H1 (cell line): ENCODE data around the gene FBP1. TPM values are rescaled to one million over a fixed set of nuclear protein-coding genes. Genes with fewer than 3 reads are reported as not detected.
A peak's percentile ranks its signal among the peaks of the same experiment; 100 is the strongest.

Experiments used
- CTCF ChIA-PET: fragments of 300-600 bp; sonication (Branson Sonifier 250); formaldehyde crosslinking; loops from one replicate; lab custom pipeline; 2021; ENCODE audit not compliant: partially characterized antibody; lab: Charles Lee
- POLR2A ChIA-PET: fragments of 300-600 bp; sonication (Branson Sonifier 250); formaldehyde crosslinking; loops from one replicate; lab custom pipeline; 2021; ENCODE audit warnings: inconsistent platforms; ENCODE audit not compliant: partially characterized antibody; lab: Charles Lee
- DNase-seq, 2 experiments: peaks; one replicate each; pipeline versions ENCODE4 v3.0.0 to v3.0.0-alpha.2; 2010 to 2022; ENCODE audit warnings: low spot score in 2 of 2, low read depth in 1 of 2, mixed read lengths in 1 of 2
- FAIRE-seq: peaks from 2 replicates; lab custom pipeline; 2011; peaks lifted over from hg19 to GRCh38; lab: Jason Lieb, UNC
- H2AFZ ChIP-seq: 2 replicates; pipeline ENCODE4 v1.8.1; 2012; ENCODE audit warnings: low read length, inconsistent platforms
- H2AK5ac ChIP-seq: 2 replicates; pipeline ENCODE4 v1.6.1; 2013; ENCODE audit warnings: low read depth, low read length
- H2BK120ac ChIP-seq: replicated peaks from 2 replicates; pipeline ENCODE3; 2013; ENCODE audit warnings: low read depth, low read length, inconsistent platforms
- H2BK12ac ChIP-seq: 2 replicates; pipeline ENCODE4 v1.6.1; 2013; ENCODE audit warnings: low read depth, low read length
- H2BK15ac ChIP-seq: 2 replicates; pipeline ENCODE4 v1.6.1; 2013; ENCODE audit warnings: low read length
- H2BK20ac ChIP-seq: 2 replicates; pipeline ENCODE4 v1.6.1; 2013; ENCODE audit warnings: low read length
- H2BK5ac ChIP-seq: 2 replicates; pipeline ENCODE4 v1.6.1; 2013; ENCODE audit warnings: low read depth, low read length
- H3K14ac ChIP-seq: 2 replicates; pipeline ENCODE4 v1.6.1; 2013; ENCODE audit warnings: inconsistent platforms; ENCODE audit not compliant: insufficient read length
- H3K18ac ChIP-seq: 2 replicates; pipeline ENCODE4 v1.6.1; 2013; ENCODE audit warnings: low read length; ENCODE audit errors: extremely low read depth
- H3K23ac ChIP-seq: 2 replicates; pipeline ENCODE4 v1.6.1; 2013; ENCODE audit warnings: inconsistent platforms; ENCODE audit not compliant: insufficient read length
- H3K23me2 ChIP-seq: 2 replicates; pipeline ENCODE4 v1.6.1; 2013; ENCODE audit warnings: low read depth, low read length
- H3K27ac ChIP-seq: 2 replicates; pipeline ENCODE4 v1.6.1; 2011; ENCODE audit warnings: low read depth, low read length, inconsistent platforms
- H3K27me3 ChIP-seq, 4 experiments: replicated peaks in 1 of 4; 1 replicate in 1 of 4; 2 replicates in 3 of 4; pipeline versions ENCODE4 v1.6.1 to v1.8.1; 2011 to 2013; ENCODE audit warnings: low read length in 3 of 4, mild to moderate bottlenecking in 3 of 4, inconsistent platforms in 2 of 4, mixed read lengths in 2 of 4, moderate library complexity in 1 of 4; ENCODE audit not compliant: control insufficient read depth in 3 of 4, insufficient read depth in 3 of 4; ENCODE audit errors: extremely low read depth in 1 of 4
- H3K36me3 ChIP-seq, 4 experiments: 2 replicates each; pipeline versions ENCODE4 v1.6.1 to v1.8.1; 2011 to 2013; ENCODE audit warnings: mild to moderate bottlenecking in 4 of 4, low read length in 3 of 4, moderate library complexity in 2 of 4, control low read depth in 1 of 4, inconsistent platforms in 1 of 4; ENCODE audit not compliant: insufficient read depth in 4 of 4, control insufficient read depth in 2 of 4
- H3K4ac ChIP-seq: replicated peaks from 2 replicates; pipeline ENCODE3; 2013; ENCODE audit warnings: low read length, low read depth, mixed read lengths, inconsistent platforms; ENCODE audit not compliant: insufficient read length
- H3K4me1 ChIP-seq, 4 experiments: replicated peaks in 1 of 4; 1 replicate in 1 of 4; 2 replicates in 3 of 4; pipeline versions ENCODE4 v1.6.1 to v1.8.1; 2011 to 2013; ENCODE audit warnings: low read length in 3 of 4, inconsistent platforms in 2 of 4, mixed read lengths in 1 of 4; ENCODE audit not compliant: insufficient read depth in 4 of 4, control insufficient read depth in 3 of 4
- H3K4me2 ChIP-seq, 2 experiments: 2 replicates each; pipeline versions ENCODE4 v1.6.1 to v1.8.1; 2011 to 2013; ENCODE audit warnings: low read depth in 2 of 2, low read length in 2 of 2, control low read depth in 1 of 2, inconsistent platforms in 1 of 2, mild to moderate bottlenecking in 1 of 2; ENCODE audit not compliant: insufficient read depth in 1 of 2
- H3K4me3 ChIP-seq, 4 experiments: fragments of 200-600, 300-600 bp in 1 of 4; sonication (generic), shearing (Covaris generic), sonication (Bioruptor Twin) in 1 of 4; 2 replicates each; pipeline versions ENCODE4 v1.5.1 to v1.8.1; 2011 to 2016; ENCODE audit warnings: low read length in 4 of 4, low read depth in 3 of 4, control low read depth in 2 of 4, inconsistent platforms in 2 of 4, mild to moderate bottlenecking in 2 of 4, mixed read lengths in 1 of 4, moderate library complexity in 1 of 4; ENCODE audit not compliant: insufficient read depth in 2 of 4; ENCODE audit errors: extremely low read depth in 1 of 4
- H3K56ac ChIP-seq: replicated peaks from 2 replicates; pipeline ENCODE3; 2013; ENCODE audit warnings: low read depth, mild to moderate bottlenecking, mixed read lengths, low read length, inconsistent platforms; ENCODE audit not compliant: insufficient read length
- H3K79me1 ChIP-seq: 2 replicates; pipeline ENCODE4 v1.6.1; 2013; ENCODE audit warnings: low read depth, low read length, control low read depth
- H3K79me2 ChIP-seq, 2 experiments: 2 replicates each; pipeline versions ENCODE4 v1.6.1 to v1.8.1; 2012 to 2013; ENCODE audit warnings: low read length in 2 of 2, mild to moderate bottlenecking in 2 of 2, inconsistent platforms in 1 of 2; ENCODE audit not compliant: insufficient read depth in 2 of 2, control insufficient read depth in 1 of 2
- H3K9ac ChIP-seq, 4 experiments: replicated peaks in 1 of 4; 1 replicate in 1 of 4; 2 replicates in 3 of 4; pipeline versions ENCODE4 v1.6.1 to v1.8.1; 2011 to 2013; ENCODE audit warnings: low read depth in 3 of 4, low read length in 3 of 4, control low read depth in 2 of 4, mild to moderate bottlenecking in 2 of 4, moderate library complexity in 2 of 4, inconsistent platforms in 1 of 4; ENCODE audit errors: extremely low read depth in 1 of 4
- H3K9me3 ChIP-seq, 2 experiments: 2 replicates each; pipeline versions ENCODE4 v1.6.1 to v1.8.1; 2012 to 2013; ENCODE audit warnings: mild to moderate bottlenecking in 2 of 2, moderate library complexity in 2 of 2, control low read depth in 1 of 2, inconsistent platforms in 1 of 2, low read depth in 1 of 2, low read length in 1 of 2, mixed read lengths in 1 of 2; ENCODE audit not compliant: insufficient read depth in 2 of 2
- H4K20me1 ChIP-seq, 2 experiments: replicated peaks in 1 of 2; 2 replicates each; pipeline versions ENCODE3 to v1.8.1; 2011 to 2013; ENCODE audit warnings: inconsistent platforms in 2 of 2, low read length in 2 of 2, mild to moderate bottlenecking in 1 of 2; ENCODE audit not compliant: insufficient read depth in 2 of 2, control insufficient read depth in 1 of 2
- H4K5ac ChIP-seq: 2 replicates; pipeline ENCODE4 v1.6.1; 2013; ENCODE audit warnings: low read length, low read depth, mixed read lengths, inconsistent platforms; ENCODE audit not compliant: insufficient read length
- H4K8ac ChIP-seq: 2 replicates; pipeline ENCODE4 v1.8.0; 2013; ENCODE audit warnings: mild to moderate bottlenecking, moderate library complexity, low read length, inconsistent platforms; ENCODE audit not compliant: insufficient read depth; ENCODE audit errors: extremely low read depth
- H4K91ac ChIP-seq: replicated peaks from 2 replicates; pipeline ENCODE3; 2013; ENCODE audit warnings: low read length, mixed read lengths, inconsistent platforms; ENCODE audit not compliant: insufficient read length
- KDM1A ChIP-seq: fragments of 200-600, 300-600 bp; sonication (generic); IDR thresholded peaks from 2 replicates; pipeline ENCODE4 v1.7.1; 2016; ENCODE audit warnings: mild to moderate bottlenecking, low read length, borderline replicate concordance
- MAFK ChIP-seq: IDR thresholded peaks from 2 replicates; pipeline ENCODE4 v1.6.1; 2012; ENCODE audit warnings: low read depth, mild to moderate bottlenecking, improper control_type of control experiment, low read length
- NANOG ChIP-seq: IDR thresholded peaks from 2 replicates; pipeline ENCODE4 v1.6.1; 2011; ENCODE audit warnings: low read length, low read depth, mild to moderate bottlenecking, inconsistent platforms; ENCODE audit not compliant: insufficient read depth, poor library complexity, severe bottlenecking
- RAD21 ChIP-seq, 2 experiments: IDR thresholded peaks in 1 of 2; conservative IDR thresholded peaks in 1 of 2; 2 replicates each; pipeline ENCODE4 v1.6.1; 2011; ENCODE audit warnings: low read depth in 2 of 2, low read length in 2 of 2, improper control_type of control experiment in 1 of 2, inconsistent platforms in 1 of 2, mild to moderate bottlenecking in 1 of 2, moderate library complexity in 1 of 2
- RXRA ChIP-seq: IDR thresholded peaks from 2 replicates; pipeline ENCODE4 v1.6.1; 2011; ENCODE audit warnings: low read depth, mild to moderate bottlenecking, low read length, moderate library complexity; ENCODE audit not compliant: insufficient read depth
- SAP30 ChIP-seq: fragments of 300-600 bp; sonication (generic); IDR thresholded peaks from 2 replicates; pipeline ENCODE4 v1.7.1; 2012; ENCODE audit warnings: low read length, moderate library complexity, mild to moderate bottlenecking, inconsistent platforms; ENCODE audit not compliant: insufficient read depth, insufficient replicate concordance
- WGBS, 2 experiments: shearing (Covaris generic) in 1 of 2; methylation state at CpG; one replicate each; pipeline versions ENCODE4 v1.1.6 to v1.1.7; 2013 to 2015; ENCODE audit warnings: low lambda C conversion rate in 2 of 2, mixed read lengths in 2 of 2, inconsistent platforms in 1 of 2, low coverage in 1 of 2, missing lambda C conversion rate in 1 of 2; ENCODE audit not compliant: insufficient replicate concordance in 2 of 2, insufficient coverage in 1 of 2, insufficient read length in 1 of 2; ENCODE audit errors: extremely low coverage in 1 of 2, missing lambda C conversion rate in 1 of 2; 5-methylcytosine and 5-hydroxymethylcytosine counted together
- long read RNA-seq, 2 experiments: library from RNA in 1 of 2; library from capped mRNA in 1 of 2; stranded (forward); transcript quantifications; one replicate each; pipeline ENCODE4 v2.0.0, GENCODE V29; 2021; ENCODE audit warnings: inconsistent platforms in 1 of 2
- polyA minus RNA-seq, 3 experiments: library from RNA; depleted of rRNA, polyadenylated mRNA; stranded (reverse); fragments of >200 nt; gene quantifications; 1 replicate in 2 of 3; 2 replicates in 1 of 3; pipeline ENCODE4 v1.2.3, GENCODE V29; 2011
- polyA plus RNA-seq, 7 experiments: library from polyadenylated mRNA; depleted of rRNA in 3 of 7; stranded (reverse) in 5 of 7; unstranded in 2 of 7; fragments of >200 nt in 5 of 7; fragments of 200-250 nt in 2 of 7; gene quantifications; 1 replicate in 5 of 7; 2 replicates in 1 of 7; 4 replicates in 1 of 7; pipeline versions ENCODE4 v1.2.1 to v1.2.3, GENCODE V29; 2011 to 2013; ENCODE audit warnings: missing spikeins in 2 of 7, mixed read lengths in 2 of 7
- total RNA-seq: library from RNA; stranded (reverse); fragmentation: NEBNext Ultra II Directional; extraction: Animal tissue kit (Norgen Biotek cat#: 25700); gene quantifications from 2 replicates; pipeline ENCODE4 v1.2.1, GENCODE V29; 2021

FBP1 gene
- total RNA-seq, result 1.0 and 2.2 TPM in 2 replicates
- 2.6 and 4.1 TPM in 2 replicates for polyA plus RNA-seq (2011; rRNA removed)
- 3.3 TPM for polyA plus RNA-seq (2011; cell fraction: cytosol; rRNA removed)
- polyA plus RNA-seq (2011; cell fraction: nucleus; rRNA removed), result 2.7 TPM
- 3.2 to 5.2 TPM (median 3.6 TPM) in 4 replicates for polyA plus RNA-seq (2012, experiment 1 of 2)
- polyA plus RNA-seq (2012, experiment 2 of 2), result 4.3 TPM
- 1.9 TPM for polyA plus RNA-seq (2013, experiment 1 of 2)
- polyA plus RNA-seq (2013, experiment 2 of 2), result 2.2 TPM
- polyA minus RNA-seq (2011; rRNA and poly(A)+ RNA removed), result 1.2 and 1.7 TPM in 2 replicates
- 1.3 TPM for polyA minus RNA-seq (2011; cell fraction: cytosol; rRNA and poly(A)+ RNA removed)
- 1.1 TPM for polyA minus RNA-seq (2011; cell fraction: nucleus; rRNA and poly(A)+ RNA removed)
- long read RNA-seq, experiment 1, partial matches to known transcripts, result 0 of 1 reads
- long read RNA-seq, experiment 1, other reads (novel, unspliced or antisense), result 1 of 1 reads
- long read RNA-seq, experiment 2, partial matches to known transcripts, result 0 of 2 reads
- long read RNA-seq, experiment 2, other reads (novel, unspliced or antisense), result 2 of 2 reads

DNA sequence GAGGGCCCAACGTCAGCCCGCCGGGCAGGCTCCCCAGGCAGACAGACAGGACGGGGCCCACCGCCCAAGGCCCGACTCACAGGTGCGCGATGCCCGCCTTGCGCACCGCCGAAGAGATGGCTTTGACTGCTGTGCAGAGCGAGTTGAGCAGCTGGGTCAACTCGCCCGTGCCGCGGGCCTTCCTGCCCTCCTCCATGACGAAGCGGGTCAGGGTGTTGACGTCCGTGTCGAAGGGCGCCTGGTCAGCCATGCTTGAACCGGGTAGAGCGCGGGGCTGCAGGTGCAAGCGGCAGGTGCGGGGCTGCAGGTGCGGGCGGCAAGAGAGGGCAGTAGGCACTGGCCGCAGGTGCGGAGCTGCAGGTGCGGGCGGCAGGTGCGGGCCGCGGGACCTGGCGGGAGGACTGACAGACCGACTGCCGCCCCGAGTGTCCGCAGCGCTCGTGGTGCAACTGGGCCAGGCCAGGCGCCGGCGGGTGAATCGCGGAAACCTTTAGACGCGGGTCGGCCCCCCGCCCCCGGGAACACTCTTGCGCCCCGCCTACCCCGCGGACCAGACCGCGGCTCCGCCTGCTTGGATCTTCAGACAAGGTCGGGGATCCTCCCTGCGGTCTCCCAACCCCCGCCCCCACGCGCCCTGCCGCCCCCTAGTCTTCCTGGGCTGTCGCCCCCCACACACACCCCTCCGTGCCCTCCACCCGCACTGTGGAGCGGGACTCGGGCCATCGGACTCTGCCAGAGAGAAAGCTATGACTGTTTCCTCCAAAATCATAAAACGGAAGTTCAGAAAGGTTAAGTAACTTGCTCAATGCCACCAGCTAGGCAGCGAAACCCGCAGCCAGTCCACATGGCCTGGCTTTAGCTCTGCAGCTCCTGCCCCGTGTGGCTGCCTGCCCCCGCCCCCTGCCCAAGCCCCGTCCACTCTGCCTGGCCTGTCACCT, at the start of gene FBP1:
Gene FBP1 (minus strand): TSS at position 458 of the 938 bp plus-strand sequence. CDS start 208 bp downstream, at position 250.
- no peaks in the 10 kb centered on the region for H3K36me3 ChIP-seq
- no peak within 1 kb of the TSS for H3K4ac ChIP-seq
- no peaks in the 10 kb centered on the region for H3K79me2 ChIP-seq
- H4K5ac ChIP-seq, result no peak within 1 kb of the TSS
- ChIA-PET CTCF (interaction anchor here (0.8 to 1.6 kb wide), 9 partner anchors 9 to 85 kb away, joined by 3 to 7 read pairs (median 5); no protein-coding TSS in a partner anchor), POLR2A (interaction anchor here (1.0 to 2.0 kb wide), 6 partner anchors 8 to 85 kb away, joined by 3 to 9 read pairs (median 4); partner anchors contain the start of gene PCAT7)
- H2AFZ ChIP-seq, result peak within 1 kb of the TSS; percentile 3; the same call in 1 of the 2 replicates
- no peaks in the 10 kb centered on the region for H4K20me1 ChIP-seq
- no peak within 1 kb of the TSS for H2BK120ac ChIP-seq
- no peak within 1 kb of the TSS for H3K14ac ChIP-seq
- no peak for FAIRE-seq
- peak within 1 kb of the TSS; percentile 10; the same call in 1 of the 2 replicates for H2BK5ac ChIP-seq
- H3K18ac ChIP-seq, result peak within 1 kb of the TSS; percentile 48
- peaks cover 16% of the 10 kb centered on the region; the same call in 1 of the 2 replicates for H3K23me2 ChIP-seq
- 0 out of 2 replicates have a peak within 1 kb of the TSS, but pooled peaks have one; percentile 53 for H2BK15ac ChIP-seq
- DNase-seq, result peak in 1 of 2 experiments; percentile 74
- WGBS, 2 experiments, result 4% methylated on average over 50 of the region's 79 CpGs; no CpG with 5 or more reads in 1 of the 2 experiments
- peaks cover 27 to 55% (median 50%) of the 10 kb centered on the region in 4 experiments for H3K27me3 ChIP-seq
- H3K27ac ChIP-seq, result no peak within 1 kb of the TSS
- peaks cover 3 to 16% (median 8%) of the 10 kb centered on the region in 4 experiments for H3K4me1 ChIP-seq
- H4K91ac ChIP-seq, result no peak within 1 kb of the TSS
- 0 out of 2 replicates have a peak within 1 kb of the TSS, but pooled peaks have one; percentile 40 for H2AK5ac ChIP-seq
- H3K79me1 ChIP-seq, result no peaks in the 10 kb centered on the region
- H2BK20ac ChIP-seq, result no peak within 1 kb of the TSS; the same call in 1 of the 2 replicates
- H3K4me3 ChIP-seq, result peak within 1 kb of the TSS; percentile 39 to 63 (median 54)
- peak within 1 kb of the TSS; percentile 63; the same call in 1 of the 2 replicates for H4K8ac ChIP-seq
- H3K56ac ChIP-seq, result no peak within 1 kb of the TSS
- H3K9me3 ChIP-seq, result no peaks in the 10 kb centered on the region
- no peak within 1 kb of the TSS; a peak in 1 of 7 replicates for H3K9ac ChIP-seq
- H2BK12ac ChIP-seq, result peak within 1 kb of the TSS; percentile 90; the same call in 1 of the 2 replicates
- peak within 1 kb of the TSS; percentile 85 to 89 for H3K4me2 ChIP-seq
- no peak within 1 kb of the TSS for H3K23ac ChIP-seq
- TF ChIP-seq NANOG (no peak), KDM1A (no peak), SAP30 (no peak), MAFK (no peak), RXRA (no peak), RAD21 (IDR thresholded peaks at IDR 0.05 in 1 of 2, conservative IDR thresholded peaks at IDR 0.05 in 1 of 2; ENCODE audit: low read depth in 2 of 2, low read length in 2 of 2) (no peak)
